ENCODE measurements around the gene FPGT.

GRCh38 chr1:74247881-74248528, 50.0 kb downstream of the FPGT start:
- TF ChIP-seq, protein P1, sequence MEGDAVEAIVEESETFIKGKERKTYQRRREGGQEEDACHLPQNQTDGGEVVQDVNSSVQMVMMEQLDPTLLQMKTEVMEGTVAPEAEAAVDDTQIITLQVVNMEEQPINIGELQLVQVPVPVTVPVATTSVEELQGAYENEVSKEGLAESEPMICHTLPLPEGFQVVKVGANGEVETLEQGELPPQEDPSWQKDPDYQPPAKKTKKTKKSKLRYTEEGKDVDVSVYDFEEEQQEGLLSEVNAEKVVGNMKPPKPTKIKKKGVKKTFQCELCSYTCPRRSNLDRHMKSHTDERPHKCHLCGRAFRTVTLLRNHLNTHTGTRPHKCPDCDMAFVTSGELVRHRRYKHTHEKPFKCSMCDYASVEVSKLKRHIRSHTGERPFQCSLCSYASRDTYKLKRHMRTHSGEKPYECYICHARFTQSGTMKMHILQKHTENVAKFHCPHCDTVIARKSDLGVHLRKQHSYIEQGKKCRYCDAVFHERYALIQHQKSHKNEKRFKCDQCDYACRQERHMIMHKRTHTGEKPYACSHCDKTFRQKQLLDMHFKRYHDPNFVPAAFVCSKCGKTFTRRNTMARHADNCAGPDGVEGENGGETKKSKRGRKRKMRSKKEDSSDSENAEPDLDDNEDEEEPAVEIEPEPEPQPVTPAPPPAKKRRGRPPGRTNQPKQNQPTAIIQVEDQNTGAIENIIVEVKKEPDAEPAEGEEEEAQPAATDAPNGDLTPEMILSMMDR (conservative IDR thresholded peaks at IDR 0.05), result no peak
- no peak for TF ChIP-seq EZH2 (IDR thresholded peaks at IDR 0.05; ENCODE audit: low read depth)

All from PC-9 (cell line).